Measurements from ENCODE around the gene PRMT3.

GRCh38 chr11:20360650-20361049 is 26.9 kb upstream of the PRMT3 start:
- TF ChIP-seq POLR2A (IDR thresholded peaks at IDR 0.05; ENCODE audit: low read depth, low read length), result no peak
- TF ChIP-seq TAF1 (IDR thresholded peaks at IDR 0.05; ENCODE audit: borderline replicate concordance, low read depth, low read length), result no peak

Measured in GM12892 (cell line).